K562 (cell line): ENCODE data around the gene NCDN. TPM values are rescaled to one million over a fixed set of nuclear protein-coding genes. Genes with fewer than 3 reads are reported as not detected.

Source experiments
- ADNP ChIP-seq: fragments of 200-800 bp; sonication (Bioruptor generic); IDR thresholded peaks from 2 replicates; pipeline ENCODE4 v1.6.1; 2016; ENCODE audit warnings: missing genetic modification characterization, missing compliant biosample characterization
- DDX20 ChIP-seq: fragments of 450-650 bp; IDR thresholded peaks from 2 replicates; pipeline ENCODE4 v1.6.1; 2016; ENCODE audit warnings: missing genetic modification characterization, low read depth, mild to moderate bottlenecking, missing compliant biosample characterization, moderate library complexity
- EZH2 ChIP-seq: IDR thresholded peaks from 2 replicates; pipeline ENCODE4 v1.6.1; 2012; ENCODE audit warnings: low read depth, mild to moderate bottlenecking, inconsistent platforms, low read length, borderline replicate concordance
- FOXK2 ChIP-seq, 2 experiments: fragments of 450-650 bp; IDR thresholded peaks in 1 of 2; conservative IDR thresholded peaks in 1 of 2; 2 replicates each; pipeline ENCODE4 v1.6.1; 2016; ENCODE audit warnings: low read depth in 2 of 2, mild to moderate bottlenecking in 1 of 2
- GMEB1 ChIP-seq: fragments of 250-450 bp; sonication (Bioruptor Pico); IDR thresholded peaks from 2 replicates; pipeline ENCODE4 v1.4.0; 2020; ENCODE audit warnings: mild to moderate bottlenecking
- HES1 ChIP-seq: fragments of 450-650 bp; IDR thresholded peaks from 2 replicates; pipeline ENCODE4 v1.6.1; 2016; ENCODE audit warnings: low read depth, mild to moderate bottlenecking, moderate library complexity
- KAT2B ChIP-seq: IDR thresholded peaks from one replicate; pipeline ENCODE4 v1.6.1; 2012; ENCODE audit warnings: low read depth, mild to moderate bottlenecking, control low read depth, inconsistent platforms, low read length, moderate library complexity
- MED1 ChIP-seq: sonication (generic); formaldehyde crosslinking; IDR thresholded peaks from 2 replicates; pipeline ENCODE4 v1.8.1; 2023; ENCODE audit warnings: missing genetic modification reagents, borderline replicate concordance
- NCOA2 ChIP-seq, 2 experiments: fragments of 450-650 bp; IDR thresholded peaks; 2 replicates each; pipeline ENCODE4 v1.6.1; 2018; ENCODE audit warnings: mild to moderate bottlenecking in 2 of 2, moderate library complexity in 1 of 2; ENCODE audit not compliant: partially characterized antibody in 2 of 2
- PCBP2 ChIP-seq: fragments of 200-400 bp; formaldehyde crosslinking; IDR thresholded peaks from 2 replicates; pipeline ENCODE4 v1.6.1; 2018; ENCODE audit warnings: low read length, low read depth, mild to moderate bottlenecking, moderate library complexity; ENCODE audit not compliant: poor library complexity, severe bottlenecking
- PRPF4 ChIP-seq: fragments of 200-400 bp; formaldehyde crosslinking; IDR thresholded peaks from one replicate; pipeline ENCODE4 v1.6.1; 2017; ENCODE audit warnings: low read length, low read depth, mild to moderate bottlenecking; ENCODE audit not compliant: insufficient read depth, poor library complexity, severe bottlenecking
- SRSF1 ChIP-seq: fragments of 200-400 bp; formaldehyde crosslinking; IDR thresholded peaks from 2 replicates; pipeline ENCODE4 v1.6.1; 2017; ENCODE audit warnings: mild to moderate bottlenecking, low read depth, low read length, moderate library complexity
- TSC22D4 ChIP-seq: fragments of 450-650 bp; IDR thresholded peaks from 2 replicates; pipeline ENCODE4 v1.6.1; 2016; ENCODE audit warnings: missing genetic modification characterization, missing biosample characterization, control low read depth
- WHSC1 ChIP-seq: IDR thresholded peaks from one replicate; pipeline ENCODE4 v1.6.1; 2012; ENCODE audit warnings: low read length, control low read depth, inconsistent platforms
- ZNF121 ChIP-seq: sonication (generic); formaldehyde crosslinking; conservative IDR thresholded peaks from 2 replicates; pipeline ENCODE4 v1.8.0; 2022; ENCODE audit warnings: missing genetic modification reagents
- ZNF280A ChIP-seq: fragments of 450-650 bp; IDR thresholded peaks from 2 replicates; pipeline ENCODE4 v1.6.1; 2018; ENCODE audit warnings: mild to moderate bottlenecking, low read depth; ENCODE audit not compliant: partially characterized antibody
- ZNF316 ChIP-seq: fragments of 450-650 bp; IDR thresholded peaks from 2 replicates; pipeline ENCODE4 v1.6.1; 2016
- polyA plus RNA-seq, 8 experiments: library from polyadenylated mRNA; depleted of rRNA in 4 of 8; stranded (reverse) in 5 of 8; unstranded in 3 of 8; fragments of >200 nt; fragmentation: Nextera tagmentation in 2 of 8; fragmentation: Illumina TruSeq in 1 of 8; extraction: Ambion mirVana in 2 of 8; extraction: Trizol in 1 of 8; gene quantifications; 2 replicates each; pipeline versions ENCODE4 v1.2.1 to v1.2.3, GENCODE V29; 2011 to 2014; ENCODE audit warnings: inconsistent platforms in 1 of 8, missing spikeins in 1 of 8
- total RNA-seq, 7 experiments: library from RNA; depleted of rRNA in 6 of 7; stranded (reverse); fragments of >200 nt in 6 of 7; fragmentation: Illumina TruSeq in 2 of 7; extraction: Trizol in 2 of 7; gene quantifications; 2 replicates each; pipeline versions ENCODE4 v1.2.1 to v1.2.3, GENCODE V29; 2011 to 2021; ENCODE audit warnings: low replicate concordance in 1 of 7
- TF ChIP-seq, protein P1 (sequence below): fragments of 250-450 bp; sonication (Bioruptor Pico); IDR thresholded peaks from 2 replicates; pipeline ENCODE4 v1.6.1; 2021; ENCODE audit warnings: mild to moderate bottlenecking
- TF ChIP-seq, protein P2 (sequence below): sonication (generic); IDR thresholded peaks from 2 replicates; pipeline ENCODE4 v1.6.1; 2016
- TF ChIP-seq, protein P3 (sequence below): fragments of 250-450 bp; sonication (Bioruptor Pico); IDR thresholded peaks from 2 replicates; pipeline ENCODE4 v1.5.0; 2021
- TF ChIP-seq, protein P4 (sequence below): fragments of 250-450 bp; sonication (Bioruptor Pico); IDR thresholded peaks from 2 replicates; pipeline ENCODE4 v1.8.0; 2021; ENCODE audit warnings: moderate library complexity, mild to moderate bottlenecking, inconsistent platforms

NCDN gene
- total and polyA plus RNA-seq, 9 of the 15 experiments (the other 6 are each of a cell fraction or from before 2014, with no cell fraction given), result 1.9 to 35.1 (median 10.7) TPM

DNA sequence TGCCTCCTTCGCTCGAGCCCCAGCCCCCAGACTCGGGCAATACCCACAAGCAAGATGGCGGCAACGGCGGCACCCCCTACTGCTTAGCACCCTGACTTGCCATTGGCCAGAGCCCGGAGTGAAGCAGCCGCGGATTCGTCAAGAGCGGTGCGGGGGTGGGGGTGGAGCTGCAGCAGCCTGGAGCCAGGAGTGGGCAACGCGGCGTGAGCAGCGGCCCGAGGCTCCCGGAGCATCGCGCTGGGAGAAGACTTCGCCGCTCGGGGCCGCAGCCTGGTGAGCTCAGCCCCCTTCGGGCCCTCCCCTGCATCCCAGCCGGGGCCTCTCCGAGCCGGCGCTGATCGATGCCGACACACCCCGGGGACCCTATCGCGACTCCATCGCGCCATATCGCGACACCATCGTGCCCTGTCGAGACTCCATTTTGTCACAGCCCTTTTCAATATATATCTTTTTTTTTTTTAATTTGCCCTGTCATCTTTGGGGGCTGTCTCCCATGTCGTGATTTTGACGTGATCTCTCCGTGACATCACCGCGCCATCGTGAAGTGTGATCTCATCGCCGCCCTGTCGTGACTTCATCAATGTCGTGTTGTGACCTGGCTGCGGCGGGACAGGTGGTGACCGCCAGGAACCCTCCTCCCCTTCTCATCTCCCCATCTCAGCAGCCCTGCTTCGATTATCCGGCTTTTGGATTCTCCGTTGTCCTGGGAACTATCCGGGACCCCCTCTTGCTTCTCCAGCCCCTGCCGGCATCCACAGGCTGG, at the start of gene NCDN (continued):
- TF ChIP-seq HES1 (no peak), MED1 (CRISPR knock-in tag) (no peak), TSC22D4 (tag) (no peak), GMEB1 (CRISPR knock-in tag) (no peak; the same call in 1 of the 2 replicates), FOXK2 (conservative IDR thresholded peaks at IDR 0.05 in 1 of 2, IDR thresholded peaks at IDR 0.05 in 1 of 2; ENCODE audit: low read depth in 2 of 2) (0 out of 4 replicates have a peak, but pooled peaks of 1 of the 2 experiments have one; percentile 23), KAT2B (no peak), ZNF121 (CRISPR knock-in tag) (no peak), NCOA2 (IDR thresholded peaks at IDR 0.05; ENCODE audit: partially characterized antibody in 2 of 2) (no peak), ZNF280A (peak; percentile 43), EZH2 (no peak), ZNF316 (peak; percentile 47; the same call in 1 of the 2 replicates), DDX20 (no peak), SRSF1 (no peak), PRPF4 (no peak), PCBP2 (no peak), WHSC1 (no peak), ADNP (tag) (no peak)
- TF ChIP-seq, protein P1, sequence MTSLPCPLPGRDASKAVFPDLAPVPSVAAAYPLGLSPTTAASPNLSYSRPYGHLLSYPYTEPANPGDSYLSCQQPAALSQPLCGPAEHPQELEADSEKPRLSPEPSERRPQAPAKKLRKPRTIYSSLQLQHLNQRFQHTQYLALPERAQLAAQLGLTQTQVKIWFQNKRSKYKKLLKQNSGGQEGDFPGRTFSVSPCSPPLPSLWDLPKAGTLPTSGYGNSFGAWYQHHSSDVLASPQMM (CRISPR knock-in tag), result no peak
- TF ChIP-seq, protein P2, sequence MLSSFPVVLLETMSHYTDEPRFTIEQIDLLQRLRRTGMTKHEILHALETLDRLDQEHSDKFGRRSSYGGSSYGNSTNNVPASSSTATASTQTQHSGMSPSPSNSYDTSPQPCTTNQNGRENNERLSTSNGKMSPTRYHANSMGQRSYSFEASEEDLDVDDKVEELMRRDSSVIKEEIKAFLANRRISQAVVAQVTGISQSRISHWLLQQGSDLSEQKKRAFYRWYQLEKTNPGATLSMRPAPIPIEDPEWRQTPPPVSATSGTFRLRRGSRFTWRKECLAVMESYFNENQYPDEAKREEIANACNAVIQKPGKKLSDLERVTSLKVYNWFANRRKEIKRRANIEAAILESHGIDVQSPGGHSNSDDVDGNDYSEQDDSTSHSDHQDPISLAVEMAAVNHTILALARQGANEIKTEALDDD, result no peak
- TF ChIP-seq, protein P3, sequence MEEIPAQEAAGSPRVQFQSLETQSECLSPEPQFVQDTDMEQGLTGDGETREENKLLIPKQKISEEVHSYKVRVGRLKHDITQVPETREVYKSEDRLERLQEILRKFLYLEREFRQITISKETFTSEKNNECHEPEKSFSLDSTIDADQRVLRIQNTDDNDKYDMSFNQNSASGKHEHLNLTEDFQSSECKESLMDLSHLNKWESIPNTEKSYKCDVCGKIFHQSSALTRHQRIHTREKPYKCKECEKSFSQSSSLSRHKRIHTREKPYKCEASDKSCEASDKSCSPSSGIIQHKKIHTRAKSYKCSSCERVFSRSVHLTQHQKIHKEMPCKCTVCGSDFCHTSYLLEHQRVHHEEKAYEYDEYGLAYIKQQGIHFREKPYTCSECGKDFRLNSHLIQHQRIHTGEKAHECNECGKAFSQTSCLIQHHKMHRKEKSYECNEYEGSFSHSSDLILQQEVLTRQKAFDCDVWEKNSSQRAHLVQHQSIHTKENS (CRISPR knock-in tag), result no peak
- TF ChIP-seq, protein P4, sequence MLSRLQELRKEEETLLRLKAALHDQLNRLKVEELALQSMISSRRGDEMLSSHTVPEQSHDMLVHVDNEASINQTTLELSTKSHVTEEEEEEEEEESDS (CRISPR knock-in tag), result no peak
